Activated CD4-positive, alpha-beta T cell treated with anti-CD3 and anti-CD28 coated beads, Interleukin-2, amount 50 U/mL, for 4 hours (primary cell): ENCODE data around the gene MCM6.

ENCODE experiments used
- DNase-seq, 2 experiments: peaks; one replicate each; pipeline ENCODE4 v3.0.0-alpha.2; 2020

Gene MCM6

GRCh38 chr2:135862718-135863117, 13.5 kb downstream of the MCM6 start:
- no peak for DNase-seq

GRCh38 chr2:135853401-135853800, 22.8 kb downstream of the MCM6 start:
- no peak for DNase-seq

GRCh38 chr2:135851858-135852257, 24.4 kb downstream of the MCM6 start:
- DNase-seq = no peak

- no peak for DNase-seq
Observed at GRCh38 chr2:135850892-135851668, 25.2 kb downstream of the MCM6 start.

- no peak for DNase-seq
Observed at GRCh38 chr2:135849087-135849486, 27.2 kb downstream of the MCM6 start.

GRCh38 chr2:135845997-135846396, 30.2 kb downstream of the MCM6 start:
- DNase-seq = no peak

GRCh38 chr2:135845257-135845656, 31.0 kb downstream of the MCM6 start:
- no peak for DNase-seq

GRCh38 chr2:135844301-135844895, 31.8 kb downstream of the MCM6 start:
- DNase-seq = no peak

- no peak for DNase-seq
Observed at GRCh38 chr2:135843671-135844070, 32.6 kb downstream of the MCM6 start.

- no peak for DNase-seq
Observed at GRCh38 chr2:135840601-135841000, 35.6 kb downstream of the MCM6 start.

GRCh38 chr2:135839713-135840112, 36.5 kb downstream of the MCM6 start:
- DNase-seq = no peak

- DNase-seq = no peak
Observed at GRCh38 chr2:135838502-135838901, 37.7 kb downstream of the MCM6 start.

- no peak for DNase-seq
Observed at GRCh38 chr2:135836596-135837270, 39.5 kb downstream of the MCM6 start, which contains the start of gene LCT. TSS of gene LCT (minus strand) at chr2:135837184. CDS start at chr2:135837169, 15 bp downstream.

- DNase-seq = no peak
Observed at GRCh38 chr2:135832891-135833290, 43.4 kb downstream of the MCM6 start.

GRCh38 chr2:135831180-135831812, 44.9 kb downstream of the MCM6 start:
- no peak for DNase-seq

- DNase-seq = no peak
Observed at GRCh38 chr2:135829378-135830135, 46.7 kb downstream of the MCM6 start.

GRCh38 chr2:135826544-135826943, 49.7 kb downstream of the MCM6 start:
- DNase-seq = no peak

- no peak for DNase-seq
Observed at GRCh38 chr2:135825550-135826176, 50.6 kb downstream of the MCM6 start.

- no peak for DNase-seq
Observed at GRCh38 chr2:135825131-135825530, 51.1 kb downstream of the MCM6 start.

GRCh38 chr2:135822855-135823254, 53.4 kb downstream of the MCM6 start:
- DNase-seq = no peak

GRCh38 chr2:135821190-135821589, 55.1 kb downstream of the MCM6 start:
- DNase-seq = no peak

- DNase-seq = peak; percentile 59 to 65
Observed at GRCh38 chr2:135820003-135820618, 56.1 kb downstream of the MCM6 start.
